ENCODE measurements around the gene PEX14.

DNA sequence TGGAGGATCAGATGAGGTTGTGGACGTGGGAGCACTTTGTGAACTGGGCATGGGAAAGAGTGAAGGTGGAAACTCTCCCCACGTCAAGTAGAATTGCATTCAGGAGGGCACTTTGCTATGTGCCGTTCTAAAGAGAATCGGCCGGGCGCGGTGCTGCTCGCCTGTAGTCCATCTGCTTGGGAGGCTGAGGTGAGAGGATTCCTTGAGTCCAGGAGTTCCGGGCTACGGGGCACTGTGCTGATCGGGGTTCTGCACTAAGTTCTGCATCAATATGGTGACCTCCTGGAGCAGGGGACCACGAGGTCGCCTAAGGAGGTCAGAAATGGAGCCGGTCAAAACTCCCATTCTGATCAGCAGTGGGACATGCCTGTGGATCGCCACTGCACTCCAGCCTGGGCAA lies 141.9 kb downstream of the PEX14 start:
- TF ChIP-seq, protein P1, sequence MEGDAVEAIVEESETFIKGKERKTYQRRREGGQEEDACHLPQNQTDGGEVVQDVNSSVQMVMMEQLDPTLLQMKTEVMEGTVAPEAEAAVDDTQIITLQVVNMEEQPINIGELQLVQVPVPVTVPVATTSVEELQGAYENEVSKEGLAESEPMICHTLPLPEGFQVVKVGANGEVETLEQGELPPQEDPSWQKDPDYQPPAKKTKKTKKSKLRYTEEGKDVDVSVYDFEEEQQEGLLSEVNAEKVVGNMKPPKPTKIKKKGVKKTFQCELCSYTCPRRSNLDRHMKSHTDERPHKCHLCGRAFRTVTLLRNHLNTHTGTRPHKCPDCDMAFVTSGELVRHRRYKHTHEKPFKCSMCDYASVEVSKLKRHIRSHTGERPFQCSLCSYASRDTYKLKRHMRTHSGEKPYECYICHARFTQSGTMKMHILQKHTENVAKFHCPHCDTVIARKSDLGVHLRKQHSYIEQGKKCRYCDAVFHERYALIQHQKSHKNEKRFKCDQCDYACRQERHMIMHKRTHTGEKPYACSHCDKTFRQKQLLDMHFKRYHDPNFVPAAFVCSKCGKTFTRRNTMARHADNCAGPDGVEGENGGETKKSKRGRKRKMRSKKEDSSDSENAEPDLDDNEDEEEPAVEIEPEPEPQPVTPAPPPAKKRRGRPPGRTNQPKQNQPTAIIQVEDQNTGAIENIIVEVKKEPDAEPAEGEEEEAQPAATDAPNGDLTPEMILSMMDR (IDR thresholded peaks at IDR 0.05): no peak
- TF ChIP-seq ZNF671 (CRISPR knock-in tag; IDR thresholded peaks at IDR 0.05): no peak

All from WTC11 (cell line).